ENCODE measurements around the gene ANGPTL1.

- TF ChIP-seq, protein P1, sequence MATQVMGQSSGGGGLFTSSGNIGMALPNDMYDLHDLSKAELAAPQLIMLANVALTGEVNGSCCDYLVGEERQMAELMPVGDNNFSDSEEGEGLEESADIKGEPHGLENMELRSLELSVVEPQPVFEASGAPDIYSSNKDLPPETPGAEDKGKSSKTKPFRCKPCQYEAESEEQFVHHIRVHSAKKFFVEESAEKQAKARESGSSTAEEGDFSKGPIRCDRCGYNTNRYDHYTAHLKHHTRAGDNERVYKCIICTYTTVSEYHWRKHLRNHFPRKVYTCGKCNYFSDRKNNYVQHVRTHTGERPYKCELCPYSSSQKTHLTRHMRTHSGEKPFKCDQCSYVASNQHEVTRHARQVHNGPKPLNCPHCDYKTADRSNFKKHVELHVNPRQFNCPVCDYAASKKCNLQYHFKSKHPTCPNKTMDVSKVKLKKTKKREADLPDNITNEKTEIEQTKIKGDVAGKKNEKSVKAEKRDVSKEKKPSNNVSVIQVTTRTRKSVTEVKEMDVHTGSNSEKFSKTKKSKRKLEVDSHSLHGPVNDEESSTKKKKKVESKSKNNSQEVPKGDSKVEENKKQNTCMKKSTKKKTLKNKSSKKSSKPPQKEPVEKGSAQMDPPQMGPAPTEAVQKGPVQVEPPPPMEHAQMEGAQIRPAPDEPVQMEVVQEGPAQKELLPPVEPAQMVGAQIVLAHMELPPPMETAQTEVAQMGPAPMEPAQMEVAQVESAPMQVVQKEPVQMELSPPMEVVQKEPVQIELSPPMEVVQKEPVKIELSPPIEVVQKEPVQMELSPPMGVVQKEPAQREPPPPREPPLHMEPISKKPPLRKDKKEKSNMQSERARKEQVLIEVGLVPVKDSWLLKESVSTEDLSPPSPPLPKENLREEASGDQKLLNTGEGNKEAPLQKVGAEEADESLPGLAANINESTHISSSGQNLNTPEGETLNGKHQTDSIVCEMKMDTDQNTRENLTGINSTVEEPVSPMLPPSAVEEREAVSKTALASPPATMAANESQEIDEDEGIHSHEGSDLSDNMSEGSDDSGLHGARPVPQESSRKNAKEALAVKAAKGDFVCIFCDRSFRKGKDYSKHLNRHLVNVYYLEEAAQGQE (IDR thresholded peaks at IDR 0.05; ENCODE audit: low read depth), result no peak
- TF ChIP-seq TAF1 (IDR thresholded peaks at IDR 0.05; ENCODE audit: low read depth) (no peak), CREB1 (IDR thresholded peaks at IDR 0.05; ENCODE audit: low read depth) (no peak), CEBPB (IDR thresholded peaks at IDR 0.05) (no peak)
Measured at GRCh38 chr1:178808529-178808928, 62.3 kb downstream of the ANGPTL1 start.

Measured in Ishikawa (cell line).